ENCODE measurements around the gene GMIP.
A peak's percentile ranks its signal among the peaks of the same experiment; 100 is the strongest.

Gene GMIP

GRCh38 chr19:19635313-19635702 is 8.1 kb downstream of the GMIP start:
- no peak for DNase-seq (ENCODE audit: low read depth)

GRCh38 chr19:19634516-19635312 is 8.7 kb downstream of the GMIP start:
- DNase-seq (ENCODE audit: low read depth): no peak

- DNase-seq (ENCODE audit: low read depth): no peak
These were observed 9.5 kb downstream of the GMIP start for GRCh38 chr19:19633711-19634515.

GRCh38 chr19:19632661-19633060 is 10.8 kb downstream of the GMIP start:
- DNase-seq (ENCODE audit: low read depth): no peak

GRCh38 chr19:19631346-19631745 is 12.1 kb downstream of the GMIP start:
- DNase-seq (ENCODE audit: low read depth): no peak

GRCh38 chr19:19630426-19630825 is 13.0 kb downstream of the GMIP start:
- no peak for DNase-seq (ENCODE audit: low read depth)

GRCh38 chr19:19630062-19630414 is 13.4 kb downstream of the GMIP start:
- DNase-seq (ENCODE audit: low read depth): no peak

- peak; percentile 49 for DNase-seq (ENCODE audit: low read depth)
These were observed 14.8 kb downstream of the GMIP start for GRCh38 chr19:19628501-19629134.

- no peak for DNase-seq (ENCODE audit: low read depth)
These were observed 15.6 kb downstream of the GMIP start, which contains the start of gene LPAR2 for GRCh38 chr19:19627621-19628500. Gene LPAR2, minus strand, starts transcription at chr19:19628220. Its CDS starts 945 bp downstream, at chr19:19627275.

- no peak for DNase-seq (ENCODE audit: low read depth)
These were observed 16.7 kb downstream of the GMIP start for GRCh38 chr19:19626516-19627472.

- no peak for DNase-seq (ENCODE audit: low read depth)
These were observed 19.4 kb downstream of the GMIP start for GRCh38 chr19:19624032-19624570.

GRCh38 chr19:19623383-19623782 is 20.1 kb downstream of the GMIP start:
- DNase-seq (ENCODE audit: low read depth): no peak

GRCh38 chr19:19619849-19620210 is 23.6 kb downstream of the GMIP start:
- DNase-seq (ENCODE audit: low read depth): no peak

- no peak for DNase-seq (ENCODE audit: low read depth)
These were observed 24.1 kb downstream of the GMIP start for GRCh38 chr19:19619181-19619848.

- DNase-seq (ENCODE audit: low read depth): peak; percentile 89
These were observed 25.0 kb downstream of the GMIP start, which contains the start of gene PBX4 for GRCh38 chr19:19618219-19619051. Gene PBX4, minus strand, starts transcription at chr19:19618687. Its CDS starts 58 bp downstream, at chr19:19618629.

- DNase-seq (ENCODE audit: low read depth): no peak
These were observed 28.4 kb downstream of the GMIP start for GRCh38 chr19:19615086-19615485.

- no peak for DNase-seq (ENCODE audit: low read depth)
These were observed 30.0 kb downstream of the GMIP start for GRCh38 chr19:19613506-19613905.

GRCh38 chr19:19610376-19611202 is 32.9 kb downstream of the GMIP start:
- no peak for DNase-seq (ENCODE audit: low read depth)

Data from fibroblast of the conjunctiva (primary cell).